Spinal cord (tissue), 10 donors: ENCODE measurements around the gene KISS1R. TPM values are rescaled to one million over a fixed set of nuclear protein-coding genes. Genes with fewer than 3 reads are reported as not detected.
"Not testable (repeated sequence)": the region's sequence is repeated elsewhere in the genome, so short reads cannot be mapped to it uniquely, and the experiment has no call there.

ENCODE experiments used
- DNase-seq, 6 donors: peaks; one replicate each; pipeline versions ENCODE4 v3.0.0 to v3.0.0-alpha.2; 2013 to 2015; ENCODE audit warnings: low spot score in 6 of 6, low read depth in 4 of 6
- H3K27ac ChIP-seq: one replicate; pipeline ENCODE4 v1.5.1; 2013; ENCODE audit warnings: low read depth, low read length, control low read depth
- H3K27me3 ChIP-seq: one replicate; pipeline ENCODE4 v1.6.1; 2013; ENCODE audit warnings: low read length; ENCODE audit not compliant: control insufficient read depth, insufficient read depth
- H3K36me3 ChIP-seq: one replicate; pipeline ENCODE4 v1.6.1; 2013; ENCODE audit warnings: low read length; ENCODE audit not compliant: control insufficient read depth, insufficient read depth
- H3K4me1 ChIP-seq: one replicate; pipeline ENCODE4 v1.6.1; 2013; ENCODE audit warnings: low read length; ENCODE audit not compliant: control insufficient read depth, insufficient read depth
- H3K4me3 ChIP-seq: one replicate; pipeline ENCODE4 v1.5.1; 2013; ENCODE audit warnings: low read depth, low read length, control low read depth
- H3K9me3 ChIP-seq: one replicate; pipeline ENCODE4 v1.6.1; 2013; ENCODE audit warnings: low read length; ENCODE audit not compliant: control insufficient read depth, insufficient read depth
- WGBS: methylation state at CpG from one replicate; pipeline ENCODE4 v1.1.5; 2013; ENCODE audit warnings: missing lambda C conversion rate; ENCODE audit not compliant: insufficient coverage; 5-methylcytosine and 5-hydroxymethylcytosine counted together
- polyA plus RNA-seq, 2 donors: library from polyadenylated mRNA; unstranded; fragments of 120-200 nt; gene quantifications; one replicate each; pipeline ENCODE4 v1.2.1, GENCODE V29; 2013; ENCODE audit not compliant: insufficient read length in 2 of 2
- total RNA-seq, 2 donors: library from RNA; depleted of rRNA in 1 of 2; stranded (reverse); fragments of 120-200 nt in 1 of 2; fragments of >200 nt in 1 of 2; gene quantifications; one replicate each; pipeline versions ENCODE4 v1.2.3 to v1.2.4, GENCODE V29; 2013 to 2014
- donor health status: healthy.

Gene KISS1R
- total and polyA plus RNA-seq, 4 donors = 0.50 to 2.7 (median 2.2) TPM

- Histone ChIP-seq H3K36me3 (peaks cover 52% of the 10 kb centered on the region), H3K4me3 (peak overlapping the region; percentile 64), H3K4me1 (peaks cover 20% of the 10 kb centered on the region)
- not testable (repeated sequence) for DNase-seq, H3K27me3 ChIP-seq, H3K9me3 ChIP-seq, H3K27ac ChIP-seq
- 92% methylated on average over 37 of the region's 50 CpGs for WGBS
These were observed 25.5 kb upstream of the KISS1R start for GRCh38 chr19:891421-892200.

- peak in 1 of 6 donors; percentile 28 for DNase-seq
- Histone ChIP-seq H3K27ac (peak overlapping the region; percentile 16), H3K36me3 (peaks cover 53% of the 10 kb centered on the region), H3K9me3 (no peaks in the 10 kb centered on the region), H3K27me3 (no peaks in the 10 kb centered on the region), H3K4me3 (peak overlapping the region; percentile 64), H3K4me1 (peaks cover 13% of the 10 kb centered on the region)
- 6% methylated on average over 18 of the region's 27 CpGs for WGBS
These were observed 24.8 kb upstream of the KISS1R start for GRCh38 chr19:892243-892893.

GRCh38 chr19:892894-893689, 24.0 kb upstream of the KISS1R start, which contains the start of the genes MED16 and RNU6-9:
Gene MED16, minus strand, starts transcription at chr19:893187. Its CDS starts 2,056 bp downstream, at chr19:891131.
Gene RNU6-9, plus strand, starts transcription at chr19:893484.
- peak within 1 kb of the TSS; percentile 64 for H3K4me3 ChIP-seq
- peaks cover 52% of the 10 kb centered on the region for H3K36me3 ChIP-seq
- under 1% methylated on average over 63 of the region's 69 CpGs for WGBS
- H3K9me3 ChIP-seq = no peaks in the 10 kb centered on the region
- no peaks in the 10 kb centered on the region for H3K27me3 ChIP-seq
- H3K27ac ChIP-seq = peak within 1 kb of the TSS; percentile 91
- DNase-seq = peak; percentile 85 to 99 (median 94)
- peaks cover 11% of the 10 kb centered on the region for H3K4me1 ChIP-seq

GRCh38 chr19:896434-896833, 20.7 kb upstream of the KISS1R start:
- H3K36me3 ChIP-seq = peaks cover 51% of the 10 kb centered on the region
- no peak for DNase-seq
- H3K4me1 ChIP-seq = peaks cover 16% of the 10 kb centered on the region
- no peaks in the 10 kb centered on the region for H3K27me3 ChIP-seq
- H3K27ac ChIP-seq = no peak overlapping the region
- no peaks in the 10 kb centered on the region for H3K9me3 ChIP-seq
- no peak overlapping the region for H3K4me3 ChIP-seq
- WGBS = 97% methylated on average over 6 of the region's 10 CpGs

- Histone ChIP-seq H3K27ac (no peak overlapping the region), H3K4me3 (no peak overlapping the region), H3K4me1 (peaks cover 13% of the 10 kb centered on the region), H3K27me3 (no peaks in the 10 kb centered on the region), H3K9me3 (no peaks in the 10 kb centered on the region), H3K36me3 (peaks cover 56% of the 10 kb centered on the region)
- 98% methylated on average over 10 of the region's 11 CpGs for WGBS
- no peak for DNase-seq
These were observed 20.1 kb upstream of the KISS1R start for GRCh38 chr19:896999-897398.

GRCh38 chr19:897442-898039, 19.6 kb upstream of the KISS1R start:
- Histone ChIP-seq H3K4me3 (no peak overlapping the region), H3K36me3 (peaks cover 60% of the 10 kb centered on the region), H3K27me3 (no peaks in the 10 kb centered on the region), H3K9me3 (no peaks in the 10 kb centered on the region), H3K4me1 (peaks cover 8% of the 10 kb centered on the region), H3K27ac (no peak overlapping the region)
- no peak for DNase-seq
- 88% methylated on average over 26 of the region's 26 CpGs for WGBS

GRCh38 chr19:898663-899062, 18.5 kb upstream of the KISS1R start:
- no peak overlapping the region for H3K4me3 ChIP-seq
- H3K27me3 ChIP-seq = no peaks in the 10 kb centered on the region
- H3K36me3 ChIP-seq = peaks cover 60% of the 10 kb centered on the region
- peak in 3 of 6 donors; percentile 37 to 91 (median 91) for DNase-seq
- WGBS = 19% methylated on average over 19 of the region's 20 CpGs
- H3K4me1 ChIP-seq = peaks cover 16% of the 10 kb centered on the region
- H3K27ac ChIP-seq = no peak overlapping the region
- H3K9me3 ChIP-seq = no peaks in the 10 kb centered on the region

- WGBS = 83% methylated on average over 28 of the region's 32 CpGs
- Histone ChIP-seq H3K9me3 (no peaks in the 10 kb centered on the region), H3K36me3 (peaks cover 67% of the 10 kb centered on the region), H3K4me1 (peaks cover 16% of the 10 kb centered on the region), H3K27me3 (no peaks in the 10 kb centered on the region), H3K4me3 (no peak overlapping the region), H3K27ac (no peak overlapping the region)
- no peak for DNase-seq
These were observed 17.6 kb upstream of the KISS1R start for GRCh38 chr19:899336-900042.

GRCh38 chr19:900043-900301, 17.2 kb upstream of the KISS1R start:
- Histone ChIP-seq H3K9me3 (no peaks in the 10 kb centered on the region), H3K27me3 (no peaks in the 10 kb centered on the region), H3K4me3 (no peak overlapping the region), H3K27ac (no peak overlapping the region), H3K36me3 (peaks cover 67% of the 10 kb centered on the region), H3K4me1 (peaks cover 16% of the 10 kb centered on the region)
- 94% methylated on average over 4 of the region's 15 CpGs for WGBS
- no peak for DNase-seq
